ENCODE results near the gene MFAP4. TPM values are rescaled to one million over a fixed set of nuclear protein-coding genes. Genes with fewer than 3 reads are reported as not detected.
"Not testable (repeated sequence)": the region's sequence is repeated elsewhere in the genome, so short reads cannot be mapped to it uniquely, and the experiment has no call there.

Gene MFAP4
- polyA plus RNA-seq, 1 experiment = 122 TPM

- POLR2A ChIA-PET = no interaction called here
- Histone ChIP-seq H3K4me3 (ENCODE audit: low read depth, low read length) (no peak overlapping the region), H3K27me3 (ENCODE audit: control insufficient read depth, insufficient read depth, low read length) (no peaks in the 10 kb centered on the region), H3K27ac (ENCODE audit: low read depth, low read length) (no peak overlapping the region), H3K9me3 (ENCODE audit: control insufficient read depth, insufficient read depth, low read length) (no peaks in the 10 kb centered on the region)
- CTCF ChIA-PET = no interaction called here
- no peak for DNase-seq (ENCODE audit: low read depth, low spot score)
- no peak for TF ChIP-seq CTCF (IDR thresholded peaks at IDR 0.05; ENCODE audit: low read depth, low read length)
Observed at GRCh38 chr17:19357761-19358160, 29.2 kb downstream of the MFAP4 start.

GRCh38 chr17:19357351-19357750 lies 29.6 kb downstream of the MFAP4 start:
- no peak for TF ChIP-seq CTCF (IDR thresholded peaks at IDR 0.05; ENCODE audit: low read depth, low read length)
- POLR2A ChIA-PET = no interaction called here
- CTCF ChIA-PET = no interaction called here
- no peaks in the 10 kb centered on the region for H3K9me3 ChIP-seq (ENCODE audit: control insufficient read depth, insufficient read depth, low read length)
- no peak for DNase-seq (ENCODE audit: low read depth, low spot score)
- no peaks in the 10 kb centered on the region for H3K27me3 ChIP-seq (ENCODE audit: control insufficient read depth, insufficient read depth, low read length)
- no peak overlapping the region for H3K27ac ChIP-seq (ENCODE audit: low read depth, low read length)
- no peak overlapping the region for H3K4me3 ChIP-seq (ENCODE audit: low read depth, low read length)

- H3K27ac ChIP-seq (ENCODE audit: low read depth, low read length) = no peak overlapping the region
- ChIA-PET CTCF (interaction anchor here (1.5 to 2.3 kb wide), 5 partner anchors 8 to 412 kb away, joined by 6 to 17 read pairs (median 10); partner anchors contain the start of genes B9D1 and MAPK7), POLR2A (interaction anchor here (0.7 to 2.0 kb wide), 6 partner anchors 12 to 32 kb away, joined by 3 to 14 read pairs (median 4); partner anchors contain the start of genes MAPK7 and MFAP4)
- no peaks in the 10 kb centered on the region for H3K27me3 ChIP-seq (ENCODE audit: control insufficient read depth, insufficient read depth, low read length)
- H3K9me3 ChIP-seq (ENCODE audit: control insufficient read depth, insufficient read depth, low read length) = no peaks in the 10 kb centered on the region
- no peak overlapping the region for H3K4me3 ChIP-seq (ENCODE audit: low read depth, low read length)
- DNase-seq (ENCODE audit: low read depth, low spot score) = no peak
- TF ChIP-seq CTCF (IDR thresholded peaks at IDR 0.05; ENCODE audit: low read depth, low read length) = no peak
Observed at GRCh38 chr17:19354748-19355147, 32.2 kb downstream of the MFAP4 start.

GRCh38 chr17:19353401-19353800 lies 33.6 kb downstream of the MFAP4 start:
- H3K9me3 ChIP-seq (ENCODE audit: control insufficient read depth, insufficient read depth, low read length); DNase-seq (ENCODE audit: low read depth, low spot score); H3K27ac ChIP-seq (ENCODE audit: low read depth, low read length); H3K4me3 ChIP-seq (ENCODE audit: low read depth, low read length); H3K27me3 ChIP-seq (ENCODE audit: control insufficient read depth, insufficient read depth, low read length): not testable (repeated sequence)
- POLR2A ChIA-PET = interaction anchor here (1.2 to 2.0 kb wide), 3 partner anchors 11 to 33 kb away, joined by 4 to 14 read pairs (median 5); partner anchors contain the start of genes MAPK7 and MFAP4
- CTCF ChIA-PET = interaction anchor here (0.9 to 2.3 kb wide), 5 partner anchors 9 to 413 kb away, joined by 3 to 17 read pairs (median 7); partner anchors contain the start of genes B9D1 and MAPK7

- Histone ChIP-seq H3K4me3 (ENCODE audit: low read depth, low read length) (no peak overlapping the region), H3K27ac (ENCODE audit: low read depth, low read length) (no peak overlapping the region), H3K27me3 (ENCODE audit: control insufficient read depth, insufficient read depth, low read length) (no peaks in the 10 kb centered on the region), H3K9me3 (ENCODE audit: control insufficient read depth, insufficient read depth, low read length) (no peaks in the 10 kb centered on the region; the same call in 1 of the 2 replicates)
- no peak for TF ChIP-seq CTCF (IDR thresholded peaks at IDR 0.05; ENCODE audit: low read depth, low read length)
- DNase-seq (ENCODE audit: low read depth, low spot score) = no peak
- POLR2A ChIA-PET = no interaction called here
- CTCF ChIA-PET = interaction anchor here (0.7 kb wide), 1 partner anchor 417 kb away, joined by 5 read pairs; no protein-coding TSS in a partner anchor
Observed at GRCh38 chr17:19348806-19349205, 38.2 kb downstream of the MFAP4 start.

Measured in AG04450 (cell line).